SHP77 treated with DMSO at 0.1 percent for 48 hours (cell line): ENCODE results near the gene LCMT2.
"Not testable (repeated sequence)": the region's sequence is repeated elsewhere in the genome, so short reads cannot be mapped to it uniquely, and the experiment has no call there.

Experiments
- DNase-seq: peaks from one replicate; lab custom pipeline; 2025; lab: John Stamatoyannopoulos, UW

Gene LCMT2

DNA sequence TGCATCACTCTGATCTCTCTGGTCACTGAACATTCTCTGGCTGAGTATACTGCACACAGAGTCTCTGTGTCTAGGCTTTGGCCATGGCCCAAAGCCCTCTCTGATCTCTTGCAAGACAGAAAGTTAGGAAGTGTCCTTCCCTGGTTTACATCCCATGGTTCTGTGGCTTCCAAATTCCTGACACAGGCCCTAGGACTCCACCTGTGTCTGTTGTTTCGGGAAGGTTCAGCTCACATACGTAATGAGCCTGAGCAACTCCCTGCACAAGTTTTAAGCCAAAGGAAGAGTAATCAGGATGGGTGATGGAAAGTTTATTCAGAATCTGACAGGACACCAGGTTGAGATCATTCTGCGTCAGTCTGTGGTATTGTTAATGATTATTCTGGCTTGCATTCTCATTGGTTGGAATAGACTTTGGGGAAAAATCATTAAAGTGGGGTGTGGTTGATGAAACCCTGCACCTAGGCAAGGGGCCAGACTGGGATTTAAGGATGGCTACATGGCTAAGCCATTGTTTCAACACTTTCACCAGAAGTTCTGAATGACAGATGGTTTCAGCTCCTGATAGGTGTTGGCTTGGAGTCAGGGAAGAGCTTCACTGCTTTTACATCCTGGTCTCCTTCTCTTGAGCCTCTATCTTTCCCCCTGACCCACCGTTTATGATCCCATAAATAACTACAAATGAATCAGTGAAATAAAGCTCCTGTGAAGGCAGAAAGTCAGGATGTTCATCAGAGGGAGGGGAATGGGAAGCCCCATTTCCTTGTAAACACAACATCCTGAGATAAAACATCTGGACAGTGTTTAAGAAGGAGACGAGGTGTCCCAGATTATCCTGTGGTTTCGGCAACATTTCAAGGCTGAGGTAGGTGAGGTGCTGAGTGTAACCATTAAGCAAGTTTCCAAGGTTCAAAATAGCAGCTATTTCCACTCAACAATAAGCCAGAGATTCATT lies 14.1 kb downstream of the LCMT2 start:
- DNase-seq: no peak

DNA sequence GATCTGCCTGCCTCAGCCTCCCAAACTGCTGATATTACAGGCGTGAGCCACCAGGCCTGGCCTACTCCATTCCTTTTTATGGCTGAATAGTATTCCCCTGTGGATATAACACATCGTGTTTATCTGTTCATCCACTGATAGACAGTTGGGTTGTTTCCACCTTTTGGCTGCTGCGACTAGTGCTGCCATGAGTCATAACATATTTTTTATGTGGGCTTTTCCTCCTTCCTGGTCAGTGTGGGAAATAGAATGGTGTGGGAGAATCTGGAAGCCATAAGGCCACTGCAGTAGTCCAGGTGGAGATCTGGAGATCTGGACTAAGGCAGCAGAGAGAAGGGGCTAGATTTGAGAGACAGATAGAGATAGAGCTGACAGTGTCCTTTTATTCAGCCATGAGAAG lies 16.2 kb downstream of the LCMT2 start:
- no peak for DNase-seq

DNA sequence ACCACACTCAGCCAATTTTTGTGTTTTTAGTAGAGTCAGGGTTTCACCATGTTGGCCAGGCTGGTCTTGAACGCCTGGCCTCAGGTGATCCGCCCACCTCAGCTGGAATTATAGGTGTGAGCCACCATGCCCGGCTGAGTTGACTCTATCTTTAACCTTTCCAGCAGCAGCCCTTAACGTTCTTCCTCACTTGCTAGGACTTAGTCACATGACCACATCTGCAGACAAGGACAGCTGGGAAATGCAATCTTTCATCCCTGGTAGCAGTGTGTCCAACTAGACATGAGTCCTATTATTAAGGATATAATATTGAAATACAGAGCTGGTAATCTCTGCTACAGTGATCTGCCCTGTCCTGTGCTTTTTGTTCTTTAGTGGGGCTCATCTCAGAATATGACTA lies 18.0 kb downstream of the LCMT2 start:
- no peak for DNase-seq

DNA sequence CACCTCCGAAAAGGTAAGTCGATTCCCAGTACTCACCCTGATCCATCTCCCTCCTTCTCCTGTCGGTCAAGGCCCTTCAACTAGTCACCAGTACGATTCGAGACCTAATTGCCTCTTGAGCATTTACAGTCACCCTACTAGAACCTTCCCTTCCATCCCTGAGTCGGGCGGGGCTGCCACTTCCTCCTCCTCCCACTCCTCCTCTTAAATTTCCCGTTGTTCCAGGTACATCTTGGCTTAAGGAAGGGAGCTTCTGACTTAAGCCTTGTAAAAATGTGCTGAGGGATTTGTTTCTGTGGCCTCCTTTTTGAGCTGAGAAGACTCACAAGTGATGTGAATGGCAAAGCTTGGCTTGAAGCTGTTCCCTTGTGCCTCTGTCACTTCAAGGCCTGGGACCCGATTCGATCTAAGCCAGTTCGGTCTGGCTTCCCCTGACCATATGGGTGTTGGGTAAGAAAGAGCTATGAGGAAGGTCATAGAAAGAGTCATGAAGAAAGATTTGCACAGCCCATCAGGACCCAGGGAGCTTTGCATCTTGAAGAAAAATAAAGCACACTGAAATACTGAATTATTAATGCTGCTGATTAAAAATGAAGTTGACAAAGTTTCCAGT lies 28.1 kb downstream of the LCMT2 start, which contains the start of gene TGM7:
TGM7 (minus strand) TSS at position 51 of the 613 bp plus-strand sequence.
- no peak for DNase-seq

DNA sequence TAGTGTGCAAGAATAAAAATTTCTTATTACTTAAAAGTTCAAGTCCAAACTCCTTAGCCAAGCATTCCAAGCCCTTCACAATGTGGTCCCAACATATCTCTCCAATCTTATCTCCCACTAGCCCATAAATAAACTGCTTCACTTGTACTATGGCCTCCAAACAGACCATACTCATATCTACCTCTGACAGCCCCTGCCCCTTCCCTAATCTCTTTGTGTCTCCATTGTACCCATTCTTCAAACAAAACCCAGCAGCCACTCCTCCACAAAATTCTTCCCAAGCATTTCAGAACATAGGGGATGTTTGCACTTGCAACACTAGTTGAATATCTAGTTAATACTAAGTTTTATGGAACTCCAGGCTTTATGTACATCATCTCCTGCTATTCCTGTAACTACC lies 30.5 kb downstream of the LCMT2 start:
- DNase-seq: no peak

DNA sequence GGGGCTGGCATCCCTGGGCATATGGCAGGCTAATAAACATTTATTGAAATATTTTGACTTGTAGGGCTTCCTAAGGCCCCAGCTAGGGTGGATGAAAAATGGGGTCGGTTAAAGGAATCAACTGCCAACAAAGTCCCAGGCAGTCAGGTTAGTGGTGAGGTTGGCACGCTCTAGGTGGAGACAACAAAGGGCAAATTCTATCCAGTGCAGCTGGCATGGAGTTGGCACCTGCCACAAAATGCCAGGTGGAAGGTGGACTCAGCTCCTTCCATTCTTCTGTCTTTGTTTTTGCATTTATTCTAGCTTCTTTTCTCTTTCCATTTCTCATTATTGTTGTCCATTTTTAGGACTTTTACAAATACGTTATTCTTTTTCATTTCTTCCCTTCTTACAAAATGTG lies 31.0 kb downstream of the LCMT2 start:
- no peak for DNase-seq

DNA sequence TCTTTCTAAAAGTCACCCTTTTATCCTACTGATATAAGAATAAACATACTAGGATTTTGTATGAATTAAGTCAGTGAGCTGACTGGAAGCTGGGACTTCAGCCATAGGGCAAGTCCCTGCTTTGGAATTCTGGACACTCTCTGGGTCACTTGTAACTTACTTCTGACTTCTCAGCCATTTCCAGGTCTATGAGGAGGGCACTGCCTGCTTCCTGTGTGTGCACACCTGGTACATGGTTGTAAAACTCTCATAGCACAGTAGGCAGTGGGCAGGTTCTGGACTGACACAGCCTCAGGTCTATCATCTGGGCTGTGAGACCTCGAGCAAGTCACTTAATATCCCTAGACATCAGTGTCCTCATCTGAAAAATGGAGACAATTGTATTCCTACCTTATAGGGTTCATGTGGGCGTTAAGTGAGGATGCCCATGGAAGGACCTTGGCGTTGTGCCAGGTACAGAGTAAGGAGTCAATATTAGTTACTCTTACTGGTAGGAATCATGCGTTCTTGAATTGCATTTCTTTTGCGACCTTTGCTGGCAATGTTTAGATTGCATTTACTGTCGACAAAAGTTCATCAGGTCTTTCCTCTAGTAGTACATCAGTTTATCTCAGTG lies 36.2 kb downstream of the LCMT2 start:
- no peak for DNase-seq

DNA sequence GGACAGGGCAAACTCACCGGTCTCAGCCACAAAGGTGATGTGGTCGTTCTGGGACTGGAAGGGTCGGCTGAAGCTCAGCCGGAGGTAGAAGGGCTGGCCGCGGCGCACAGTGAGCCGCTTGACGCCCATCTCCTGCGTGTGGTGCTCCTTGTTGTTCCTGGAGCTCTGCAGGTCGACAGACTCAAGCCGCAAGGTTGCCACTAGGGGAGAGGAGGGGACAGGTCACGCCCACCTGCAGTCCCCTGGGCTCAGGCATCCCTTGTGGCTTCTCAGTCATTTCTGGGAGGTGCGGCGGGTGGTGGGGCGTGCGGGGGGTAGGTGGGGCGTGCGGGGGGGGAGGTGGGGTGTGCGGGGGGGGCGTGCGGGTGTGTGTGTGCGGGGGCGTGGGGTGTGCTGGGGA lies 36.9 kb downstream of the LCMT2 start:
- no peak for DNase-seq

DNA sequence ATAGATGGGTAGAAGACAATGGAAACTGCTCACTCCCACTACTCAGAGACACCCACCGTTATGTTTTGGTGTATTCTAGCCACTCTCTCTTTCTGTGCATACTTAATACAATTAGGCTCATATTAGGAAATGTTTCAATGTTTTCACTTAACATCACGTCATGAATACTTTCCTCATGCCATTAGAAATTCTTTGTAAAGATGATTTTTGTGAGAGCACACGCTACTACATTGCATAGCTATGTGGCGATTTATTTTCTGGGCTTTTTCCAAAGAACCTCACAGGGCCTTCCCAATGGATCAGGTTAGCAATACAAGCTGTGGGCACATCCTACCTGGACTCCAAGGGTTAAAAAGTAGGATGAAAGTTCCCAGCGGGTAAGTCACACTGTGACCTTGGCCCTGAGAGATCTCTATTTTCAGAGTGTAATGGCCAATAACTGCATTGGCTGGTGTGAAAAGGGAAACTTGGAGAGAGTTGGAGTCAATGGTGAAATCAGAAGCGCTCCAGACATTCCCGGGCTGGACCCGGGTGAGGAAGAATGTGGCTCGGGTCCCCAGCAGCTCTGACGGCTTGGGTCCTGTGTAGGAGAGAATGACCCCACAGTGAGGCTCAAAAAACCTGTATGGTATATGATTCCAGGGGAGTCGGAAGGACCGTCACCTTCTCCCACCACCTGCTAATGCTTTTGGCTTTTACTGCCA lies 37.8 kb downstream of the LCMT2 start:
- DNase-seq: no peak

DNA sequence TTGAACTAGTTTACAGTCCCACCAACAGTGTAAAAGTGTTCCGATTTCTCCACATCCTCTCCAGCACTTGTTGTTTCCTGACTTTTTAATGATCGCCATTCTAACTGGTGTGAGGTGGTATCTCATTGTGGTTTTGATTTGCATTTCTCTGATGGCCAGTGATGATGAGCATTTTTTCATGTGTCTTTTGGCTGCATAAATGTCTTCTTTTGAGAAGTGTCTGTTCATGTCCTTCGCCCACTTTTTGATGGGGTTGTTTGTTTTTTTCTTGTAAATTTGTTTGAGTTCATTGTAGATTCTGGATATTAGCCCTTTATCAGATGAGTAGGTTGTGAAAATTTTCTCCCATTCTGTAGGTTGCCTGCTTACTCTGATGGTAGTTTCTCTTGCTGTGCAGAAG lies 40.7 kb downstream of the LCMT2 start:
- DNase-seq: not testable (repeated sequence)

DNA sequence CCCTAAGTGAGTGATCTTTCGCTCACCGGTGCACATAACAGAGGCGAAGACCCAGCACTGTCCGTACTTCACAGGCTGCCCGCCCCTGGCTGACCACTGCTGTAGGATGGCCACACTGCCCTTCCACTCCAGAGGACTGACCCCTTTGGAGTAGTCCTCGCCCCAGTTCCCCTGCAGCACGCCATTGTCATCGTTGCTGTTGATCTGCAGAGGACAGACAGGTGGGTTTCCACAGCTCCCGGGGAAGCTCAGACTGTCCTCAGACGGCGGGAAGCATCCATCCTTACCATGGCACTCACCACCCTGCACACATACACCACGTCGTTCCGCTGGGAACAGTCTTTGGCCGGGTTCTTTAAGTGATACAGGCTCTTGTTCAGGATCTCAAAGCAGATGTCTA lies 43.1 kb downstream of the LCMT2 start:
- no peak for DNase-seq

DNA sequence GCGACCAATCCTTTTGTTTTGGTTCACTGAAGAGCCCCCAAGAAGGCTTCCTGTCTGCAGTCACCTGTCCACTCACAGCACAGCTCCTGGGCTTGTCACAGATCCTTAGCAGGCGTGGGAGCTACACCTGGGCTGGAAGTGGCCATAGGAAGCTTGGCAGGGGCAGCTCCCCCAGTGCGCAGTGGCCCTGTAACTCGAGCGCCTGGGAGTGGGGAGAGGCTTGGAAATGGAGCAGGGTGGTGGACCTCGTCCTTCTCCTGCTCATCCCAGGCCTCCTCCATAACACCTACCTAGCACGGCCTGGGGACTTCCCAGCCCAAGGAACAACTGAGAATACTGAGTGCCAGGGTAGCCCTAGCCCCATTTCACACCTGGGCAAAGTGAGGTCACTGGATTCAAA lies 44.3 kb downstream of the LCMT2 start:
- no peak for DNase-seq

DNA sequence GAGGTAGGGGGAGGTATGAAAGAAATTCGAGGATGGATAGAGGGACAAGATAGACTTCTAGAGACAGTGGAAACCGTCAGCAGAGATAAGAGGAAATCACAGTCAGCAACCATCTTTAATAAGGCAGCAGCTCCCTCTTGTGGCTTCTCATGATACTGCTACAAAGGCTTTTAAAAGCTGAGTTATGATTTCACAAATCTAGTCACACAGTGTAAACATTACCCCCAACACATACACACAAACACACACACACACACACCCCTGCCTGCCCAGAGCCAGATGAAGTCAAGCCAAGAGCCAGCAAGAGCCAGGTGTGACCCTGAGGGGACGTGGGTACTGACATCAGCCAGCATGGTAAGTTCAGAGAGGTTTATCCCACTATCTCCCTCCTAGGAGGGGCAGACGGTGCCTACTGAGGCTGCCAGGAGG lies 44.8 kb downstream of the LCMT2 start:
- peak; percentile 52 for DNase-seq

DNA sequence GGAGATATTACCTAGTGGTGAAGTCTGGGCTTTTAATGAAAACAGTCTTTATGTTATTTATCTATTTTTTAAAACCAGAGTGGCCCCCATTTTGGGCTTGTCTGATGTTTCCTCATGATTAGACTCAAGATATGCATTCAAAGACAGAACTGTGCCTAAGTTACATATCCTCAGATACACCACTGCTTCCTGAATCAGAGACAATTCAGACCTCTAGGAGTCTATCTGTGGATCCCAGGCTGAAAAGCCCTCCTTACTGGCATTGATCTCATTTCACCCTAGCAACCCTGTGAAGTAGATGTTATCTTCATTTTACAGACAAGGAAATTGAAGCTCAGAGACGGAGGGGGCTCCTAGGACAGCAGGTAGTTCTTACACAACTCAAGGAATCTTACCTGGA lies 46.8 kb downstream of the LCMT2 start:
- DNase-seq: no peak

DNA sequence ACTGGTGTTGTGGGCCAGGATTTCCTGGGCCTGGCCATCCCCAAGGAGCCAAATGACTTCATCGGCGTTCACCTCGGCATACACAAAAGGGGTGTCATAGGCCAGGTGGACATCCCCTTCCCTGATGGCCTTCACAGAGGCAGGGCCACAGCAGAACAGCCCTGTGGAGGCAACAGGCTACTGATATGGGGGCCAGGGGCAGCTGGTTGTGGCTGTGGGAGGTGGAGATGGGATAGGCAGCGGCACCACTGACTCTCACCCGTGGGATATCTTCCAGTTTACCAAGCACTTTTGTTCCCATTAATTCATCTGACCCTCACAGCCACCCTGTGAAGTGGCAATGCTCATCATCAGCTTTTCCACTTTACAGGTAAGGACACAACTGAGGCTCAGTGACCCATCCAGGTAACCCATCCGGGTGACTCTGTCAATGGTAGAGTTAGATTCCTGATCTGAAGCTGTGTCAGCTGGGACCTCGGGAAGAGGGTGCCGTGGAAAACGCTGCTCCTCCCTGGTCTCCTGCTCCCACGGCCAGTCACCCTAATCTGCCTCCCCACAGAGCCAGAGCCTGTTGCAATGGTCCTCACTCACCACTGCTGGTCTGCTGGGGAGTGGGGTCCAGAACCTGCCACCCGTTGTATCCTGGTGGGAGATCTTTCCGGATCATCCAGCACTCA lies 48.3 kb downstream of the LCMT2 start:
- DNase-seq: no peak

DNA sequence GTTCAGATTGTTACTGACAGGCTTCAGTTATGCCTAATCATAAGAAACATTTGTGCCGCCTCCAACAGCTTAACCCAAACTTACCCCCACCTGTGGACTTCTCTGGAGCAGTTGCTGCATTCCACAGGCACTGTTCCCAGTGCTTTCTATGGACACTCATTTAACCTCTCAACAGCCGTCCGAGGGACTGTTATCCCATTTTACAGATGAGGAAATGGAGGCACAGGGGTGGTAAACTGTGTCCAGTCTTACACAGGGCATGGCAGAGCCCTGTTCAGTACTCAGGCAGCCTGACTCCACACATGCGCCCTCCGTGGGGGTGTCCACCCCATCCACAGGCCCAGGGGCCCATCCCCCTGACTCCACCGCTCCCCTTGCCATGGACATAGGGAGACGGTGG lies 49.4 kb downstream of the LCMT2 start:
- no peak for DNase-seq

DNA sequence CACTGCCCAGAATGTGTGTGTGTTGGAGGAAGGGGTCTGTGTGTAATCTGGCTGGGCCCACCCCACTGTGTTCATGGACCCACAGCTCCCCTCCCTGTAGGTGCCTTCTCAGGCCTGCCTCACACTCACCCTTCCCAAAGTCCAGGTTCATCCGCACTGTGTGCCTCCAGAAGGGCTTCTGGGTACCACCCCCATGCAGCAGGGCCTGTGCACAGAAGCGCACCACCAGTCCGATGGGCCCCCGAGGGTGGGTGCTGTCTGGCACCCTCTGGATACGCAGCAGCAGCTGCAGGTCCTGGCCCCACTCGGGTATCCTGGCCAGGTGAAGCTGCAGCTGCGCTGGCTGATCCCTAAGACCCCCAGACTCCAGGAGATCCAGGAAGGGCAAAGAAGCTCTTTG lies 50.9 kb downstream of the LCMT2 start:
- DNase-seq: no peak

DNA sequence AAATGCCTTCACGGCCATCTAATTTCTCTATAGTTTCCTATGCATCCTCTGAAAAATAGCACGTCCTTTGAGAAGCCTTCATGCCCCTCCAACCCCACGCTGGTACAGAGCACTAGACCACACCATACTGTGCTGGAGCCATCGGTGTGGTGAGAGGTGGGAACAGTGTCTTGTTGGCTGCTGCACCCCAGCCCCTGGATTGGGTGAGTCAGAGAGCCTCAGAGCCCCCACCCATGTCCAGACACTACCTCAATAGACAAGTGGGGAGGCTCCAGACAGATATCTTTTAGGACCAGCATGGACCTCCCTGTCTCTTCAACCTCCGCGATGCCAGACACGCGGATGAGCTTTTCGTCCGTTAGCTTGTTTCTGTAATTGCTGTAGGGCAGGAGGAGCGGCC lies 51.5 kb downstream of the LCMT2 start:
- no peak for DNase-seq

DNA sequence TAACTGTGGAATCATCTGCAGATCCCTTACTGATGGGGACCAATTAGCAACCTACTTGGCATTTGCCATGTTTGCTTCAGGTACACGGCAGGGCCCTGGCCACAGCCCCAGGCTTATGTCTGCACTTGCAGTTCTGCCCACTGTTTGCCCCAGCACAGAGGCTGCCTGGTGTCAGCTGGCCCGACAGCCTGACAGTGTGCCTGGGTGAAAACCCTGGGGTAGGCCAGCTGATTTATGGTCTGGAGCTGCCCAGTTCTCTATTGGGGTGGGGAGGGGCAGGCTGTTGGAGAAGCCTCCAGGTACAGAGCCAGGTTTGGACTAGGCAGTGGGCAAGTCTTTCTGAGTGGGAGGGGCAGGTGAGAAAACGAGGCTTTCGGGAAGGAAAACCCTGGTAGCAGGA lies 52.5 kb downstream of the LCMT2 start:
- no peak for DNase-seq

DNA sequence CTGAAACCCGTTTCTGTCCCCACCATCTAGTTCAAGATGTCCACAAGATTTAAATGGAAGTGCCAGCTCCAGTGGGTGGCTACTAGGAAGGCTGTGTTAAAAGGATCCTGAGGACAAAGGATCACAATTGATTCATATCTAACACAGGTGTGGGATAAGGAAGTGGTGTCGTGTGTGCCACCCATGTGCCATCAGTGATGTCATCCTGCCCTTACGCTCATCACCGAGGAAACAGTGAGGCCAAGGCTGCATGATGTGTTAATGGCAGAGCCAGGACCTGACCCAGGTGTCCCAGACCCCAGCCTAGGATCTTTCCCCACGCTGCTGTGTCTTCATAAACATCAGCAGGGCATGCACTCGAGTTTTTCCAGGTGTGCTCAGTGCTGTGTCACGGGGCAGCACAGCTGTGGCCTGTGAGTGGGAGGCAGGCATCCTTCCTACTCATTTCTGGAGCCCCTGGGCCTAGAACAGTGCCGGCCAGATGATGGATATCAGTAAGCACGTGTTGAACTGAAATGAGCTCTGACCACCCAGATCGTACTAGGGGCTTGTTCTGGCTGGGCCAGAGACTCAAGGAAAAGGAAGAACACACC lies 53.0 kb downstream of the LCMT2 start:
- DNase-seq: no peak

DNA sequence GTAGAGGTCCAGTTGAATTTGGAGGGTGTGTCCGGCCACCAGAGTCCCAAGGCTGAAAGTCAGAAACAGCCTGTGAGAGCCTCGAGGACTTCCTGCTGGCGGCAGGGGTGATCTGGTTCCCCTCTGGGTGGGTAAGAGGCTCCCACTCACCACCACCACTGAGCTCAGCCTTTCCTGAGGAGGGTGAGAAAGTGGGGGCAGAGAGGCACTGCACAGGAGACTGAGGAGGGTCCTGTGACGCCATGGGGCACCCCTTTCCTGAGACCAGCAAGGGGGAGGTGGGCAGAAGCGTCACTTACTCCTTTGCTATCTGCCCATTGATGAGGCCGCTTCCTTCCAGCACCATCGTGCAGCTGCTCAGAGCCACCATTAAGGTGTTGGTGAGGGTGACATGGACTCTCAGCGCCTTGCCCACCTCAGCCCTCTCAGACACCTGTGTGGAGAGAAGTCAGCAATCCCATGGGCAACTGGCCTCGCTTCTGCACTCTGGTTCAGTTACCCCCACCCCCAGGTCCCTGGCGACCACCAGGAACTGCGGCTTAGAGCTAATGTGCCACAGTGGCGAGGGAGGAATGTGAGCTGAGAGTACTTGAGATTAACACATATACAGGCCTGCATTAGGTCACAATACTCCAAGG lies 53.7 kb downstream of the LCMT2 start:
- no peak for DNase-seq
